Spleen (tissue), 11 donors: ENCODE measurements around the gene SMPDL3A. TPM values are rescaled to one million over a fixed set of nuclear protein-coding genes. Genes with fewer than 3 reads are reported as not detected.

Experiments used
- DNase-seq: peaks from one replicate; pipeline ENCODE4 v3.0.0-alpha.2; 2020
- H3K27ac ChIP-seq, 8 donors: fragments of 200-600 bp; sonication (generic) in 7 of 8; 1 replicate in 4 of 8; 2 replicates in 4 of 8; pipeline versions ENCODE4 v1.5.0 to v1.8.0; 2016 to 2021; ENCODE audit warnings: inconsistent platforms in 4 of 8, mild to moderate bottlenecking in 4 of 8, moderate library complexity in 1 of 8
- H3K27me3 ChIP-seq, 7 donors: fragments of 200-600 bp; sonication (generic) in 6 of 7; replicated peaks in 1 of 7; 1 replicate in 4 of 7; 2 replicates in 3 of 7; pipeline versions ENCODE4 v1.5.0 to v1.8.0; 2016 to 2021; ENCODE audit warnings: inconsistent platforms in 3 of 7, mild to moderate bottlenecking in 1 of 7
- H3K36me3 ChIP-seq, 6 donors: fragments of 200-600 bp; sonication (generic) in 5 of 6; 1 replicate in 4 of 6; 2 replicates in 2 of 6; pipeline versions ENCODE4 v1.5.0 to v1.8.0; 2016 to 2021; ENCODE audit warnings: inconsistent platforms in 2 of 6
- H3K4me1 ChIP-seq, 6 donors: fragments of 200-600 bp; sonication (generic) in 5 of 6; 1 replicate in 3 of 6; 2 replicates in 3 of 6; pipeline versions ENCODE4 v1.5.0 to v1.8.0; 2016 to 2021; ENCODE audit warnings: inconsistent platforms in 3 of 6
- H3K4me3 ChIP-seq, 8 donors: fragments of 200-600 bp; sonication (generic) in 7 of 8; 1 replicate in 4 of 8; 2 replicates in 4 of 8; pipeline versions ENCODE4 v1.5.0 to v1.8.0; 2016 to 2021; ENCODE audit warnings: inconsistent platforms in 4 of 8, mild to moderate bottlenecking in 4 of 8, moderate library complexity in 2 of 8
- H3K9me3 ChIP-seq, 8 donors: fragments of 200-600 bp; sonication (generic) in 7 of 8; 1 replicate in 4 of 8; 2 replicates in 4 of 8; pipeline versions ENCODE4 v1.5.0 to v1.8.0; 2016 to 2021; ENCODE audit warnings: inconsistent platforms in 4 of 8
- CTCF ChIP-seq, 11 experiments: fragments of 200-600 bp in 7 of 11; fragments of 450-650 bp in 4 of 11; sonication (generic) in 4 of 11; IDR thresholded peaks in 8 of 11; conservative IDR thresholded peaks in 3 of 11; 1 replicate in 7 of 11; 2 replicates in 4 of 11; pipeline versions ENCODE4 v1.4.0 to v1.8.0; 2016 to 2021; ENCODE audit warnings: antibody characterized with exemption in 11 of 11, inconsistent platforms in 4 of 11, mild to moderate bottlenecking in 1 of 11
- POLR2A ChIP-seq, 3 donors: fragments of 450-650 bp; IDR thresholded peaks; one replicate each; pipeline ENCODE4 v1.5.1; 2017; ENCODE audit warnings: antibody characterized with exemption in 3 of 3, mild to moderate bottlenecking in 1 of 3
- POLR2AphosphoS5 ChIP-seq, 3 donors: sonication (generic); formaldehyde crosslinking; IDR thresholded peaks; one replicate each; pipeline ENCODE4 v1.5.1; 2017; ENCODE audit warnings: antibody characterized with exemption in 3 of 3
- WGBS, 5 donors: extraction: QIAGEN DNeasy Blood & Tissue Kit in 3 of 5; methylation state at CpG; one replicate each; pipeline versions ENCODE4 v1.1.5 to v1.1.7; 2013 to 2018; 5-methylcytosine and 5-hydroxymethylcytosine counted together
- intact Hi-C: fragments of 100-400 bp; cut with DNase I; formaldehyde crosslinking; loops from one replicate; pipeline ENCODE4 v1.15.0; 2023; ENCODE audit warnings: low total_unique reads
- polyA plus RNA-seq, 3 donors: library from polyadenylated mRNA; stranded (reverse); fragments of 200-250 nt; gene quantifications; one replicate each; pipeline ENCODE4 v1.2.1, GENCODE V29; 2013
- total RNA-seq, 7 donors: library from RNA; depleted of rRNA in 3 of 7; stranded (reverse); fragments of >200 nt in 3 of 7; fragmentation: NEBNext Ultra II Directional in 4 of 7; extraction: Animal tissue kit (Norgen Biotek cat#: 25700) in 4 of 7; gene quantifications; one replicate each; pipeline versions ENCODE4 v1.1.0 to v1.2.1, GENCODE V29; 2016 to 2021
- donor health status: healthy with polysubstance abuse.
- donor health status: DM: no; HTN: no; CAD: no; lungs with moderate emphysema.
- donor health status: DM: no; HTN: no; CAD: no.
- donor health status: Bipolar disorder and iron deficiency.
- donor health status: healthy.
- donor health status: DM: no; HTN: no; CAD: no.
- donor health status: DM: yes; HTN: yes; CAD: no.

Gene SMPDL3A
- total and polyA plus RNA-seq, 10 donors, result 7.2 to 64.8 (median 34.1) TPM

- 45 to 67% (median 57%) methylated on average over 1 of the region's 1 CpG for WGBS, 5 donors
- no peak overlapping the region for H3K27ac ChIP-seq
- no peak for DNase-seq
- H3K9me3 ChIP-seq, result no peaks in the 10 kb centered on the region
- no peaks in the 10 kb centered on the region for H3K36me3 ChIP-seq
- H3K4me1 ChIP-seq, result no peaks in the 10 kb centered on the region
- peaks cover 0 to 4% (median 0%) of the 10 kb centered on the region in 7 donors for H3K27me3 ChIP-seq
- intact Hi-C loops, result no loop called here
- TF ChIP-seq CTCF (IDR thresholded peaks at IDR 0.05 in 8 of 11, conservative IDR thresholded peaks at IDR 0.05 in 3 of 11) (no peak), POLR2A (IDR thresholded peaks at IDR 0.05) (no peak), POLR2AphosphoS5 (IDR thresholded peaks at IDR 0.05) (no peak)
- H3K4me3 ChIP-seq, result no peak overlapping the region
Measured at GRCh38 chr6:122831511-122831910, 42.5 kb downstream of the SMPDL3A start.

GRCh38 chr6:122832459-122832858, 43.4 kb downstream of the SMPDL3A start:
- 76 to 88% (median 80%) methylated on average over 3 of the region's 3 CpGs for WGBS, 5 donors
- intact Hi-C loops, result no loop called here
- H3K36me3 ChIP-seq, result no peaks in the 10 kb centered on the region
- no peak for DNase-seq
- H3K27me3 ChIP-seq, result peaks cover 0 to 4% (median 0%) of the 10 kb centered on the region in 7 donors
- H3K4me3 ChIP-seq, result no peak overlapping the region
- H3K4me1 ChIP-seq, result no peaks in the 10 kb centered on the region
- H3K27ac ChIP-seq, result no peak overlapping the region
- no peaks in the 10 kb centered on the region for H3K9me3 ChIP-seq
- TF ChIP-seq POLR2AphosphoS5 (IDR thresholded peaks at IDR 0.05) (no peak), POLR2A (IDR thresholded peaks at IDR 0.05) (no peak), CTCF (IDR thresholded peaks at IDR 0.05 in 8 of 11, conservative IDR thresholded peaks at IDR 0.05 in 3 of 11) (no peak)

GRCh38 chr6:122833021-122833491, 44.0 kb downstream of the SMPDL3A start:
- H3K9me3 ChIP-seq, result no peaks in the 10 kb centered on the region
- no peaks in the 10 kb centered on the region for H3K36me3 ChIP-seq
- H3K4me3 ChIP-seq, result no peak overlapping the region
- no peaks in the 10 kb centered on the region for H3K4me1 ChIP-seq
- no peak overlapping the region for H3K27ac ChIP-seq
- no peak for TF ChIP-seq CTCF (IDR thresholded peaks at IDR 0.05 in 8 of 11, conservative IDR thresholded peaks at IDR 0.05 in 3 of 11)
- TF ChIP-seq POLR2AphosphoS5 (IDR thresholded peaks at IDR 0.05), result no peak
- TF ChIP-seq POLR2A (IDR thresholded peaks at IDR 0.05), result no peak
- no peak for DNase-seq
- peaks cover 0 to 4% (median 0%) of the 10 kb centered on the region in 7 donors for H3K27me3 ChIP-seq
- intact Hi-C loops, result no loop called here
- 85 to 90% (median 89%) methylated on average over 7 of the region's 7 CpGs for WGBS, 5 donors

GRCh38 chr6:122838060-122838780, 49.2 kb downstream of the SMPDL3A start:
- H3K27ac ChIP-seq, result no peak overlapping the region
- TF ChIP-seq POLR2A (IDR thresholded peaks at IDR 0.05), result no peak
- TF ChIP-seq POLR2AphosphoS5 (IDR thresholded peaks at IDR 0.05), result no peak
- TF ChIP-seq CTCF (IDR thresholded peaks at IDR 0.05 in 8 of 11, conservative IDR thresholded peaks at IDR 0.05 in 3 of 11), result no peak
- no peaks in the 10 kb centered on the region for H3K9me3 ChIP-seq
- H3K4me1 ChIP-seq, result no peaks in the 10 kb centered on the region
- H3K4me3 ChIP-seq, result no peak overlapping the region
- no peaks in the 10 kb centered on the region for H3K36me3 ChIP-seq
- H3K27me3 ChIP-seq, result no peaks in the 10 kb centered on the region
- intact Hi-C loops, result loop anchor here (2.0 kb wide), 1 partner anchor 107 kb away; no protein-coding TSS in a partner anchor
- WGBS, 5 donors, result 83 to 89% (median 87%) methylated on average over 3 of the region's 3 CpGs
- DNase-seq, result no peak
